BLaER1 treated with 17β-estradiol and CSF1 and Interleukin-3, amounts not matched to agents 10 nM and 100 nM (cell line): ENCODE results near the gene PRSS22.

Experiments used
- H3K27ac ChIP-seq, 11 experiments: shearing (Covaris generic); formaldehyde crosslinking; 2 replicates each; pipeline ENCODE4 v1.8.1; 2022
- H3K27me3 ChIP-seq, 11 experiments: shearing (Covaris generic); formaldehyde crosslinking; 2 replicates each; pipeline ENCODE4 v1.8.1; 2022
- H3K36me3 ChIP-seq, 11 experiments: shearing (Covaris generic); formaldehyde crosslinking; 2 replicates each; pipeline ENCODE4 v1.8.1; 2022
- H3K4me1 ChIP-seq, 10 experiments: shearing (Covaris generic); formaldehyde crosslinking; 2 replicates each; pipeline ENCODE4 v1.8.1; 2022
- H3K4me2 ChIP-seq, 11 experiments: shearing (Covaris generic); formaldehyde crosslinking; 2 replicates each; pipeline ENCODE4 v1.8.1; 2022
- H3K4me3 ChIP-seq, 10 experiments: shearing (Covaris generic); formaldehyde crosslinking; 2 replicates each; pipeline ENCODE4 v1.8.1; 2022
- H3K9ac ChIP-seq, 11 experiments: shearing (Covaris generic); formaldehyde crosslinking; 2 replicates each; pipeline ENCODE4 v1.8.1; 2022
- H3K9me3 ChIP-seq, 11 experiments: shearing (Covaris generic); formaldehyde crosslinking; replicated peaks in 1 of 11; 2 replicates each; pipeline ENCODE4 v1.8.1; 2022
- H4K20me1 ChIP-seq, 11 experiments: shearing (Covaris generic); formaldehyde crosslinking; 2 replicates each; pipeline ENCODE4 v1.8.1; 2022
- Cebpa-rat ChIP-seq, 11 experiments: shearing (Covaris generic); IDR thresholded peaks; 2 replicates each; pipeline ENCODE4 v1.8.1; 2022

The PRSS22 gene

GRCh38 chr16:2839650-2840450 is 18.1 kb downstream of the PRSS22 start:
- Histone ChIP-seq H3K4me2 (peak overlapping the region in 8 of 11 experiments; percentile 13 to 93 (median 78); a peak in 15 of 22 replicates), H4K20me1 (0 out of 22 replicates have a peak, but pooled peaks cover 0 to 3% (median 0%) of the 10 kb centered on the region in 11 experiments), H3K4me1 (peaks cover 22 to 40% (median 33%) of the 10 kb centered on the region in 10 experiments), H3K27ac (peak overlapping the region in 2 of 11 experiments; percentile 13; a peak in 1 of 22 replicates), H3K9ac (0 out of 22 replicates have a peak overlapping the region, but pooled peaks of 1 of the 11 experiments have one; percentile 19), H3K27me3 (no peaks in the 10 kb centered on the region), H3K36me3 (no peaks in the 10 kb centered on the region), H3K4me3 (no peak overlapping the region), H3K9me3 (no peaks in the 10 kb centered on the region)
- no peak for TF ChIP-seq Cebpa-rat (IDR thresholded peaks at IDR 0.05)

GRCh38 chr16:2838928-2839327 is 19.0 kb downstream of the PRSS22 start:
- Histone ChIP-seq H3K4me1 (peaks cover 22 to 40% (median 33%) of the 10 kb centered on the region in 10 experiments), H3K4me2 (no peak overlapping the region), H3K9me3 (no peaks in the 10 kb centered on the region), H3K36me3 (no peaks in the 10 kb centered on the region), H3K4me3 (no peak overlapping the region), H3K27me3 (no peaks in the 10 kb centered on the region), H4K20me1 (0 out of 22 replicates have a peak, but pooled peaks cover 0 to 3% (median 0%) of the 10 kb centered on the region in 11 experiments), H3K9ac (no peak overlapping the region), H3K27ac (no peak overlapping the region)
- no peak for TF ChIP-seq Cebpa-rat (IDR thresholded peaks at IDR 0.05)

DNA sequence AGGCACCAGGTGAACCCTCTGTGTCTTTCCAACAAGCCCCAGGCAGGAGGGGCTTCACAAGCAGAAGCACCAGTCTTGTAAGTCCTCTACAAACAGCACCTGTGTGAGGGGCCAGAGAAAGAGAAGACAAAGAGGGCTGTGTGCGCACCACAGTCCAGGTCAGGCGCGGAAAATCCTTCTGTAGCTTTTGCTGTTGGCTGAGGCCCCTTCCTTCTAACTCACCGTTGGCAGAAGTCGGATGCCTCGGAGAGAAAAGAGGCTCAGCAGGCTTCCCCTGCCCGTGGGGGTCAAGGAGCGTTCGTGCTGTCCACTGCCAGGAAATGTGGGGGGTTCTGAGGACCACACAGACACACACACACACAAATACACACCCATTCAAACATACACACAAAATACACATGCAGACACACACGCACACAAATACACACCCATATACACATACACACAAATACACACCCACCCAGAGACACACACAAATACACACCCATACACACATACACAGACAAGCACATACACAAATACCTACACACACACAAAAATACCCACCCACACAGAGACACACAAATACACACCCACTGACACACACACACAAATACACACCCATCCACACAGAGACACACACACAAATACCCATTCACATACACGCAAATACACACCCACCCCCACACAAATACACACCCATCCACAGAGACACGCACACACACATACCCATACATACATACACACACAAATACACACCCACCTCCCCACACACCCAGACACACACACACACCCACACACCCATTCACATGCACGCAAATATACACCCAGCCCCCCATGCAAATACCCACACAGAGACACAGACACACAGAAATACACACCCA is 21.1 kb downstream of the PRSS22 start:
- no peak overlapping the region for H3K9ac ChIP-seq
- no peak overlapping the region for H3K4me3 ChIP-seq
- H3K4me2 ChIP-seq: no peak overlapping the region
- H3K27ac ChIP-seq: no peak overlapping the region
- no peak for TF ChIP-seq Cebpa-rat (IDR thresholded peaks at IDR 0.05)
- H3K27me3 ChIP-seq: no peaks in the 10 kb centered on the region
- H3K9me3 ChIP-seq: peaks cover 0 to 9% (median 0%) of the 10 kb centered on the region in 11 experiments; a peak in 5 of 22 replicates
- 0 out of 22 replicates have a peak, but pooled peaks cover 0 to 3% (median 0%) of the 10 kb centered on the region in 11 experiments for H4K20me1 ChIP-seq
- H3K36me3 ChIP-seq: no peaks in the 10 kb centered on the region
- H3K4me1 ChIP-seq: peaks cover 13 to 29% (median 22%) of the 10 kb centered on the region in 10 experiments

DNA sequence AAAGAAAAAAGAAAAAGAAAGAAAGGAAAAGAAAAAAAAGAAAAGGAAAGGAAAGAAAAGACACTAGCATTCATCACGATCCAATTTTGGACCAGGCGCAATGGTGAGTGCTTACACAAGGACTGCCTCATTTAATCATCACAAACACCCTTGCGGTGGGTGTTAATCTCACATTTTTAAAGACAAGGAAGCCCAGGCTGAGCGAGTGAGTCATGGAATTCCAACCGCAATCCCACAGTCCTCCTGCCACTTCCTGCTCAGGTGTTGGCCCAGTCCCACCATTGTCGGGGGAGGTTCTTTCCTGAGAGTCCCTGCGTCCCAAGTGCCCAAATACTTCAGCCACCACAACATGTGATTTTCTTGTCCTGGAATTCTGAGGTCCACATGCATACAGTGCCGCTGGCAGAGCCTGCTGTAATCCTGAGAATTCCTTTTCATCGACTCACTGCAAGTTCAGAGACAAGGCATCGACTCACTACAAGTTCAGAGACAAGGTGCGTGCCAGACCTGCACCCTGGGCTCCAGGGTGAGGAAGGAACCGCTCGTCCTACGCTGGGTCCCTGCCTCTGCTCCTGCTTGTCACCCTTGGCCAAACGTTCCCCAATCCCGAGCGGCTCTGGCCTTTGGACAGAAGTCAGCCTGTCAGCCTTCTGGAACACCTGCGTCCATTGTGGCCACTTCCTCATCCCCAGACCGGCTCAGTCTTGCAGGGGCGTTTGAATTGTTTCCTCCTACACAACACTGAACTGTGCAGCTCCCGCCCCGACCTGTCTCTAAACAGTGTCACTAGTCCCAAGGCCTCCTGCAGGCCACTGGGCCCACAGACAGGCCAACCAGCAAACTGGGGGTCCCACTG is 22.1 kb downstream of the PRSS22 start:
- TF ChIP-seq Cebpa-rat (IDR thresholded peaks at IDR 0.05): no peak
- H3K36me3 ChIP-seq: peaks cover 0 to 4% (median 0%) of the 10 kb centered on the region in 11 experiments; a peak in 1 of 22 replicates
- peaks cover 10 to 19% (median 12%) of the 10 kb centered on the region in 10 experiments for H3K4me1 ChIP-seq
- H3K9ac ChIP-seq: no peak overlapping the region
- 0 out of 22 replicates have a peak, but pooled peaks cover 0 to 3% (median 0%) of the 10 kb centered on the region in 11 experiments for H4K20me1 ChIP-seq
- H3K27me3 ChIP-seq: no peaks in the 10 kb centered on the region
- peaks cover 0 to 13% (median 0%) of the 10 kb centered on the region in 11 experiments; a peak in 5 of 22 replicates for H3K9me3 ChIP-seq
- H3K27ac ChIP-seq: no peak overlapping the region
- H3K4me3 ChIP-seq: no peak overlapping the region
- no peak overlapping the region for H3K4me2 ChIP-seq

DNA sequence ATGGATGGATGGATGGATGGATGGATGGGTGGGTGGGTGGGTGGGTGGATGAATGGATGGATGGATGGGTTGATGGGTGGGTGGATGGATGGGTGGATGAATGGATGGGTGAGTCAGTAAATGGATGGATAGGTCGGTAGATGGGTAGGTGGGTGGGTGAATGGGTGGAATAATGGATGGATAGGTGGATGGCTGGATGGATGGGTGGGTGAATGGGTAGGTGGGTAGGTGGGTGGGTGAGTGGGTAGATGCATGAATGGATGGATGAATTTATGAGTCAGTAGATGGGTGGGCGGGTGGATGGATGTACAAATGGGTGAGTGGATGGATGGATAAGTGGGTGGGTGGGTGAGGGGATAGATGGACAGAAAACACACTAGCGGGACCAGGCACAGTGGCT is 23.0 kb downstream of the PRSS22 start:
- Histone ChIP-seq H3K9me3 (peaks cover 0 to 13% (median 0%) of the 10 kb centered on the region in 11 experiments; a peak in 5 of 22 replicates), H3K4me3 (no peak overlapping the region), H3K27me3 (no peaks in the 10 kb centered on the region), H3K36me3 (peaks cover 0 to 4% (median 0%) of the 10 kb centered on the region in 11 experiments; a peak in 1 of 22 replicates), H4K20me1 (0 out of 22 replicates have a peak, but pooled peaks cover 0 to 3% (median 0%) of the 10 kb centered on the region in 11 experiments), H3K9ac (no peak overlapping the region), H3K4me1 (peaks cover 6 to 19% (median 10%) of the 10 kb centered on the region in 10 experiments), H3K4me2 (no peak overlapping the region), H3K27ac (no peak overlapping the region)
- TF ChIP-seq Cebpa-rat (IDR thresholded peaks at IDR 0.05): no peak

GRCh38 chr16:2833776-2834175 is 24.2 kb downstream of the PRSS22 start:
- Histone ChIP-seq H3K9ac (no peak overlapping the region), H3K27ac (no peak overlapping the region)
- no peak for TF ChIP-seq Cebpa-rat (IDR thresholded peaks at IDR 0.05)

GRCh38 chr16:2831203-2831602 is 26.8 kb downstream of the PRSS22 start:
- no peaks in the 10 kb centered on the region for H3K27me3 ChIP-seq

More at GRCh38 chr16:2833776-2834175, 24.2 kb downstream of the PRSS22 start:
- H3K4me2 ChIP-seq: no peak overlapping the region
- H3K4me3 ChIP-seq: no peak overlapping the region
- H3K9me3 ChIP-seq: peaks cover 0 to 13% (median 0%) of the 10 kb centered on the region in 11 experiments; a peak in 5 of 22 replicates
- no peaks in the 10 kb centered on the region for H3K27me3 ChIP-seq
- H3K4me1 ChIP-seq: peaks cover 13 to 27% (median 16%) of the 10 kb centered on the region in 10 experiments
- H3K36me3 ChIP-seq: peaks cover 0 to 4% (median 0%) of the 10 kb centered on the region in 11 experiments; a peak in 1 of 22 replicates
- H4K20me1 ChIP-seq: 0 out of 22 replicates have a peak, but pooled peaks cover 0 to 3% (median 0%) of the 10 kb centered on the region in 11 experiments

More at GRCh38 chr16:2831203-2831602, 26.8 kb downstream of the PRSS22 start:
- H4K20me1 ChIP-seq: peaks cover 0 to 6% (median 0%) of the 10 kb centered on the region in 11 experiments; a peak in 1 of 22 replicates
- no peak overlapping the region for H3K9ac ChIP-seq
- peak overlapping the region in 3 of 11 experiments; percentile 81 to 95 (median 95); a peak in 7 of 22 replicates for H3K4me2 ChIP-seq
- peaks cover 0 to 4% (median 0%) of the 10 kb centered on the region in 11 experiments; a peak in 1 of 22 replicates for H3K36me3 ChIP-seq
- H3K4me1 ChIP-seq: peaks cover 13 to 28% (median 18%) of the 10 kb centered on the region in 10 experiments
- TF ChIP-seq Cebpa-rat (IDR thresholded peaks at IDR 0.05): no peak
- peaks cover 0 to 13% (median 0%) of the 10 kb centered on the region in 11 experiments; a peak in 5 of 22 replicates for H3K9me3 ChIP-seq
- H3K4me3 ChIP-seq: peak overlapping the region in 1 of 10 experiments; percentile 49; a peak in 1 of 20 replicates
- H3K27ac ChIP-seq: no peak overlapping the region
